ENCODE results near the gene TP53I11.

GRCh38 chr11:44955015-44955738, 4.5 kb upstream of the TP53I11 start:
- TF ChIP-seq, protein P1, sequence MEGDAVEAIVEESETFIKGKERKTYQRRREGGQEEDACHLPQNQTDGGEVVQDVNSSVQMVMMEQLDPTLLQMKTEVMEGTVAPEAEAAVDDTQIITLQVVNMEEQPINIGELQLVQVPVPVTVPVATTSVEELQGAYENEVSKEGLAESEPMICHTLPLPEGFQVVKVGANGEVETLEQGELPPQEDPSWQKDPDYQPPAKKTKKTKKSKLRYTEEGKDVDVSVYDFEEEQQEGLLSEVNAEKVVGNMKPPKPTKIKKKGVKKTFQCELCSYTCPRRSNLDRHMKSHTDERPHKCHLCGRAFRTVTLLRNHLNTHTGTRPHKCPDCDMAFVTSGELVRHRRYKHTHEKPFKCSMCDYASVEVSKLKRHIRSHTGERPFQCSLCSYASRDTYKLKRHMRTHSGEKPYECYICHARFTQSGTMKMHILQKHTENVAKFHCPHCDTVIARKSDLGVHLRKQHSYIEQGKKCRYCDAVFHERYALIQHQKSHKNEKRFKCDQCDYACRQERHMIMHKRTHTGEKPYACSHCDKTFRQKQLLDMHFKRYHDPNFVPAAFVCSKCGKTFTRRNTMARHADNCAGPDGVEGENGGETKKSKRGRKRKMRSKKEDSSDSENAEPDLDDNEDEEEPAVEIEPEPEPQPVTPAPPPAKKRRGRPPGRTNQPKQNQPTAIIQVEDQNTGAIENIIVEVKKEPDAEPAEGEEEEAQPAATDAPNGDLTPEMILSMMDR (optimal IDR thresholded peaks at IDR 0.05 in 1 of 3, IDR thresholded peaks at IDR 0.05 in 1 of 3, conservative IDR thresholded peaks at IDR 0.05 in 1 of 3; ENCODE audit: extremely low read depth in 1 of 3, insufficient read depth in 2 of 3, low read length in 3 of 3), result no peak
- TF ChIP-seq EZH2 (IDR thresholded peaks at IDR 0.05; ENCODE audit: low read length), result no peak

Measured in keratinocyte (primary cell).